DMS114 treated with DMSO at 0.1 percent for 48 hours (cell line): ENCODE results near the gene SPEN.
"Not testable (repeated sequence)": the region's sequence is repeated elsewhere in the genome, so short reads cannot be mapped to it uniquely, and the experiment has no call there.

Experiments used
- DNase-seq: peaks from one replicate; lab custom pipeline; 2025; ENCODE audit not compliant: unreplicated experiment; lab: John Stamatoyannopoulos, UW

Gene SPEN

GRCh38 chr1:15896841-15897610 is 49.5 kb downstream of the SPEN start:
- DNase-seq = not testable (repeated sequence)

- no peak for DNase-seq
These were observed 51.8 kb downstream of the SPEN start for GRCh38 chr1:15899266-15899665.

- no peak for DNase-seq
These were observed 53.3 kb downstream of the SPEN start for GRCh38 chr1:15900662-15901279.

- no peak for DNase-seq
These were observed 55.4 kb downstream of the SPEN start for GRCh38 chr1:15902882-15903281.

- no peak for DNase-seq
These were observed 61.1 kb downstream of the SPEN start for GRCh38 chr1:15908597-15908996.

GRCh38 chr1:15911141-15911540 is 63.6 kb downstream of the SPEN start:
- DNase-seq = no peak

GRCh38 chr1:15911927-15912326 is 64.4 kb downstream of the SPEN start:
- no peak for DNase-seq

GRCh38 chr1:15913607-15914006 is 66.1 kb downstream of the SPEN start:
- not testable (repeated sequence) for DNase-seq

GRCh38 chr1:15915991-15916390 is 68.5 kb downstream of the SPEN start:
- DNase-seq = no peak

- no peak for DNase-seq
These were observed 68.9 kb downstream of the SPEN start for GRCh38 chr1:15916417-15916816.

- no peak for DNase-seq
These were observed 69.4 kb downstream of the SPEN start for GRCh38 chr1:15916916-15917315.

- DNase-seq = no peak
These were observed 71.6 kb downstream of the SPEN start for GRCh38 chr1:15918962-15919715.

GRCh38 chr1:15923241-15923640 is 75.7 kb downstream of the SPEN start:
- DNase-seq = no peak

GRCh38 chr1:15926448-15926847 is 78.9 kb downstream of the SPEN start:
- DNase-seq = not testable (repeated sequence)

- no peak for DNase-seq
These were observed 81.8 kb downstream of the SPEN start for GRCh38 chr1:15928971-15929965.

GRCh38 chr1:15931401-15931800 is 83.9 kb downstream of the SPEN start:
- no peak for DNase-seq

- DNase-seq = no peak
These were observed 84.4 kb downstream of the SPEN start for GRCh38 chr1:15931884-15932283.

GRCh38 chr1:15932612-15933011 is 85.1 kb downstream of the SPEN start:
- no peak for DNase-seq

GRCh38 chr1:15933684-15934083 is 86.2 kb downstream of the SPEN start:
- DNase-seq = no peak

GRCh38 chr1:15934211-15935055 is 86.9 kb downstream of the SPEN start:
- no peak for DNase-seq
